HepG2 (cell line): ENCODE measurements around the gene CEBPB. TPM values are rescaled to one million over a fixed set of nuclear protein-coding genes. Genes with fewer than 3 reads are reported as not detected.

Experiments used
- AKNA ChIP-seq: sonication (generic); formaldehyde crosslinking; IDR thresholded peaks from 2 replicates; pipeline ENCODE4 v1.4.0; 2020; ENCODE audit warnings: missing genetic modification reagents, borderline replicate concordance
- BHLHE40 ChIP-seq: IDR thresholded peaks from 2 replicates; pipeline ENCODE4 v1.6.1; 2011; ENCODE audit warnings: low read length, improper control_type of control experiment
- CHD2 ChIP-seq: IDR thresholded peaks from 2 replicates; pipeline ENCODE4 v1.6.1; 2011; ENCODE audit warnings: low read depth, low read length, improper control_type of control experiment
- DPF2 ChIP-seq: sonication (generic); formaldehyde crosslinking; IDR thresholded peaks from 2 replicates; pipeline ENCODE4 v1.4.0; 2020; ENCODE audit warnings: mild to moderate bottlenecking, low read depth, missing genetic modification reagents, borderline replicate concordance
- EED ChIP-seq: sonication (generic); formaldehyde crosslinking; IDR thresholded peaks from 2 replicates; pipeline ENCODE4 v1.5.0; 2020; ENCODE audit warnings: mild to moderate bottlenecking, missing genetic modification reagents
- ERF ChIP-seq: IDR thresholded peaks from 2 replicates; pipeline ENCODE4 v1.6.1; 2018; ENCODE audit warnings: missing biosample characterization, missing genetic modification reagents
- JUNB ChIP-seq: sonication (generic); formaldehyde crosslinking; IDR thresholded peaks from 2 replicates; pipeline ENCODE4 v1.8.0; 2022; ENCODE audit warnings: missing genetic modification reagents, mild to moderate bottlenecking, borderline replicate concordance
- NBN ChIP-seq: fragments of 450-650 bp; conservative IDR thresholded peaks from 2 replicates; pipeline ENCODE4 v1.6.1; 2017
- NFIC ChIP-seq: IDR thresholded peaks from 2 replicates; pipeline ENCODE4 v1.6.1; 2012; ENCODE audit warnings: mild to moderate bottlenecking, low read length, inconsistent platforms
- POLR2A ChIP-seq, 2 experiments: IDR thresholded peaks; 2 replicates each; pipeline ENCODE4 v1.6.1; 2011; ENCODE audit warnings: low read depth in 2 of 2, low read length in 2 of 2, mild to moderate bottlenecking in 1 of 2, moderate library complexity in 1 of 2; ENCODE audit not compliant: insufficient read depth in 1 of 2
- ZFX ChIP-seq: sonication (generic); formaldehyde crosslinking; IDR thresholded peaks from 2 replicates; pipeline ENCODE4 v1.4.0; 2020; ENCODE audit warnings: mild to moderate bottlenecking, low read depth, missing genetic modification reagents, moderate library complexity
- ZNF292 ChIP-seq: sonication (generic); formaldehyde crosslinking; IDR thresholded peaks from 2 replicates; pipeline ENCODE4 v1.8.1; 2022; ENCODE audit warnings: mild to moderate bottlenecking, low read depth, missing genetic modification reagents, borderline replicate concordance
- ZNF362 ChIP-seq: sonication (generic); formaldehyde crosslinking; IDR thresholded peaks from 2 replicates; pipeline ENCODE4 v1.4.0; 2020; ENCODE audit warnings: missing genetic modification reagents, mild to moderate bottlenecking, borderline replicate concordance
- ZNF451 ChIP-seq: sonication (generic); formaldehyde crosslinking; IDR thresholded peaks from 2 replicates; pipeline ENCODE4 v1.5.0; 2020; ENCODE audit warnings: mild to moderate bottlenecking, missing genetic modification reagents
- ZNF550 ChIP-seq: sonication (generic); formaldehyde crosslinking; IDR thresholded peaks from 2 replicates; pipeline ENCODE4 v1.4.0; 2020; ENCODE audit warnings: mild to moderate bottlenecking, missing genetic modification reagents, borderline replicate concordance
- ZNF629 ChIP-seq: sonication (generic); formaldehyde crosslinking; conservative IDR thresholded peaks from 2 replicates; pipeline ENCODE4 v1.5.0; 2020; ENCODE audit warnings: missing genetic modification reagents
- ZNF724P ChIP-seq: sonication (generic); formaldehyde crosslinking; IDR thresholded peaks from 2 replicates; pipeline ENCODE4 v1.8.0; 2022; ENCODE audit warnings: missing genetic modification reagents, borderline replicate concordance
- ZNF784 ChIP-seq: sonication (generic); formaldehyde crosslinking; IDR thresholded peaks from 2 replicates; pipeline ENCODE4 v1.5.1; 2020; ENCODE audit warnings: missing genetic modification reagents, mild to moderate bottlenecking, borderline replicate concordance
- polyA plus RNA-seq, 8 experiments: library from polyadenylated mRNA; depleted of rRNA in 3 of 8; stranded (reverse) in 7 of 8; unstranded in 1 of 8; fragments of >200 nt; fragmentation: Illumina TruSeq in 4 of 8; extraction: Trizol in 4 of 8; gene quantifications; 2 replicates each; pipeline versions ENCODE4 v1.2.1 to v1.2.3, GENCODE V29; 2011 to 2016; ENCODE audit warnings: low read depth in 4 of 8, missing spikeins in 1 of 8, mixed read lengths in 1 of 8; ENCODE audit not compliant: insufficient read depth in 1 of 8
- total RNA-seq, 5 experiments: library from RNA; depleted of rRNA; stranded (reverse); fragments of >200 nt; fragmentation: Illumina TruSeq; extraction: Trizol; gene quantifications; 2 replicates each; pipeline ENCODE4 v1.2.3, GENCODE V29; 2016; ENCODE audit warnings: low read depth in 1 of 5

Gene CEBPB
- total and polyA plus RNA-seq, 2 of the 13 experiments (the other 11 are each of a cell fraction or from before 2014, with no cell fraction given): 18.5 to 28.2 TPM

- TF ChIP-seq AKNA (no peak), ZNF550 (CRISPR knock-in tag) (0 out of 2 replicates have a peak, but pooled peaks have one; percentile 23), EED (no peak), ZNF724P (CRISPR knock-in tag) (no peak), ZNF784 (CRISPR knock-in tag) (no peak), NBN (no peak), BHLHE40 (no peak), POLR2A (IDR thresholded peaks at IDR 0.05; ENCODE audit: insufficient read depth in 1 of 2, low read depth in 2 of 2, low read length in 2 of 2) (no peak; a peak in 1 of 4 replicates), ZNF362 (CRISPR knock-in tag) (no peak), NFIC (no peak), JUNB (CRISPR knock-in tag) (no peak), CHD2 (no peak), ZNF629 (CRISPR knock-in tag) (no peak), ZNF451 (CRISPR knock-in tag) (no peak), ZNF292 (no peak), ERF (CRISPR knock-in tag) (no peak), DPF2 (CRISPR knock-in tag) (no peak), ZFX (CRISPR knock-in tag) (no peak)
Measured at GRCh38 chr20:50152394-50153152, 38.1 kb upstream of the CEBPB start (continued).
